DMS114 treated with DMSO at 0.1 percent for 48 hours (cell line): ENCODE results near the gene ANK2.

Source experiments
- DNase-seq: peaks from one replicate; lab custom pipeline; 2025; ENCODE audit not compliant: unreplicated experiment; lab: John Stamatoyannopoulos, UW

The ANK2 gene

DNA sequence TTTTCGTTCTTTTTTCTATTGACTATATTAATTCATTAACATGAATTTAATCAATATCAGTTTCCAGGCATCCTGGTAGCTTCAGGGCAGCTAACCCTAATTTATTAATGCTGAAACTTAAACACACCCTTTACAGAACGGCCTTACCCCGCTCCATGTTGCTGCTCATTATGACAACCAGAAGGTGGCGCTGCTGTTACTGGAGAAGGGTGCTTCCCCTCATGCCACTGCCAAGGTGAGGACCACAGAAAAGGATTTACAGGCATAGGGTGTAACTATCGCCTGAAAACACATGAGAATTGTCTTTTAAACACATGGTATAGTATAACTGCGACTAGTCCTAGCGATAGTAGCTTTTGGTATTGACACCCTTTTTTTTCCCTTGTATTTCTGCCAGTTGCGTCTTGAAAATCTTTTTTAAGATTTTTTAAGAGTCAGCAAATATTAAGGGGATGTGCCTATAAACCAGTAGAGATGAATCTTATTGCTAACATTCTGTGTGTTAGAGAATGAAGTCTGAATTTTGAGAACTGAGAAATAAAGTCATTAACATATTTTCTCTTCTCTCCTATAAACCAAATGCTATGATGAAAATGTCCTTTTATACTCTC lies 229.0 kb downstream of the ANK2 start:
- DNase-seq = no peak

DNA sequence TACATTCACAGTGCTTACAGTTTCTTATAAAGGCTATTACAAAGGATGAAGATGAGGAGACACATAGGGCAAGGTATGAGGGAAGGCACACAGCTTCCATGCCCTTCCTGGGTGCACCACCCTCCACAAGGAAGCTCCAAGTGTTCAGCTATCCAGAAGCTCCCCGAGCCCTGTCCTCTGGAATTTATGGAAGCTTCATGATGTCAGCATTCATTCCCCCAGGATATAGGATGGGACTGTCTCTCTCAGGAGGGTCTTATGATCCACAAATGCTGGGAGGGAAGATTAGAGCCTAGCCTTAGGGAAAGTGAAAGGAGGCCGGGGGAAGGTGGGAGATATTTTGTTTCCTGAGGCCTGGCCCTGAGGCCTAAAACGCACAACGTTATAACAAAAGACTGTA lies 236.0 kb downstream of the ANK2 start:
- no peak for DNase-seq

DNA sequence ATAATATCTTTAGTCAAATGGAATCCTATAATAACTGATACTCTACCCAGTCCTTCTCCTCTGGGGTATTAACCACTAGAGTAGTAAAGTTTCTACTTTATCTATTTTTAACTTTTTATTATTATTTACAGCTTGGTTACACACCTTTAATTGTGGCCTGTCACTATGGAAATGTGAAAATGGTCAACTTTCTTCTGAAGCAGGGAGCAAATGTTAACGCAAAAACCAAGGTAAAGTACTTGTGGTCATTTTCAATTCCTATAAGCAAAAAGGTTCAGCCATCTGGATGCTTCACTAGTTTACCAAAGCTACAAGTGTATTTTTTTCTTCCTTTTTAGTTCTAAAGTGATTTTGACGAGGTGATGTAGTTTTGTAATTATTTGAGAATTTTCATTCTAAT lies 238.8 kb downstream of the ANK2 start:
- no peak for DNase-seq

DNA sequence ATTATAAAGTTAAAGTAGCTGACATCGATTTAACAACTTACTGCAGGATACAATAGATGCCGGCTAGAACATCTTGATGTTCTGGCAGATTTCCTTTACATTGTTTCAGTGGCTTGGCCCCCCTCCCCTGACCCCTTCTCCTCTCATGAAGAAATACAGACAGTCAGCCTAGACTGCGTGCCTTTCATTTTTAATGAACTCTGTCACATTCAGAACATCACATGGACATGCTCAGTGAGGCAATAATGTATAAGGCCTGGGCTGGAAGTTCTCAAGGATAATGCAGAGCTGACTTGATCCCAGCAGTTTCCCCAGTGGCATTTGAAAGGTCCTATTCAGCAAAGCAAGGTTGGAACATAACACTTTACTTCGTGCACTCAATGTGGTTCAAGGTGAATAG lies 239.2 kb downstream of the ANK2 start:
- no peak for DNase-seq

DNA sequence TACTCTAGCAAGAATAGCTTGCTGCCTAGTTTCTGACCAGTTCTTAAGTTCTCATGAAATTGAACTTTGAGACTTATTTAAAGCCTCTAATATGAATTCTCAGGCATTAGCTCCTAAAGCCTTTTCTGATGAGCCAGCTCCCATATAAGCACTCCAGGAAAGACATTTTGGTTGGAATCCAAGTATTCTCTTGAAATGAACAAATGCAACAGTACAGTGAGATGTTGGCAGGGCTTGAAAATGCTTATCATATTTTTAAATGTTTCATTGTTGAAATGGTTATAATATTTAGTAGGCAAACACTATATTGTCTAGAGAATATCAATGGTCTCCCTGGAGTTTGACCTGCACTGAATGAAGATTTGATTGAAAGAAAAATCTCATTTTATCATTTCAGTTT lies 240.3 kb downstream of the ANK2 start:
- DNase-seq = no peak

DNA sequence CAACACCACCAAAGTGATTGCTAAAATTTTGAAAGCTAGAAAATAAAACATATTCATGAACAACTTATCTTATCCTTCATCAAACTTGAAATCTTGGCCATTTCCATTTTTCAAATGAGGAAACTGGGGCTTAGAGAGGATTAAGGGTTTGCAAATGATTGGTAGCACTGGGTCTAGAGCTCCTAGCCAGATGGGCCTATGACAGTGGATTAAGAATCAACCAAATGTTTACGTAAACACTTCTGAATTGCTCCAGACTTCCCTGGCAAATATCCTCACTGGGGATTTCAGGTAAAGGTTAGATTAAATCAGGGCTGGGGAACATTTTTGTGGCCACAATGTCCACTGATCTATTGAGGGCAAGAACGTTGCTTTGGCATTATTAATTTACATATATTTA lies 241.2 kb downstream of the ANK2 start:
- no peak for DNase-seq

DNA sequence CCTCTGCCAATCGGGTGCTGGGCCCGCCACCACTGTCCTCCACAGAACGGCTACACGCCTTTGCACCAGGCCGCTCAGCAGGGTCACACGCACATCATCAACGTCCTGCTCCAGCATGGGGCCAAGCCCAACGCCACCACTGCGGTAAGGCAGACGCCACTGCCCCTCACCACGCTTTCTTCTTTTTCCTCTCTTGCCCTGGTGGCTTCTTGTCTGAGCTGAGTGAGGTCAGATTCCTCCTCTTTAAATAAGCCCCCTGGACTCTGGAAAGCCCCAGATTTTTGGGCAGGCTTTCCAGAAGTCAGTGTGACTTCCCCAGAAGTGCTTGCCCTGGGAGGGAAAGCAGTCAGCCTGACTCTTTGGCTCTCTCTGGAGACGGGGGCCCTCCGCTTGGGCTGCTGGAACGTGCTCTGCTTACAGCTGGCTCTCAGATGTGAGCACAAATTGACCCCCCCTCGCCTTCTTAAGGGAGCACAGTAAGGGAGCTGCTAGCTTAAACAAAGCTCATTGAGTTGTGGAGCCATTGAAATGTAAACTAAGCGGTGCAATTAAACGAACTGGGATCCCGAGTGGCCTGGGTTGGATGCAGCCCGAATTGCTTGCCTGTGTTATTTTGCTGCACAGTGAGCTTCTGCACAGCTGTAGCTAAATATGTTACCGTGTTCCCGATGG lies 243.1 kb downstream of the ANK2 start:
- DNase-seq = no peak

DNA sequence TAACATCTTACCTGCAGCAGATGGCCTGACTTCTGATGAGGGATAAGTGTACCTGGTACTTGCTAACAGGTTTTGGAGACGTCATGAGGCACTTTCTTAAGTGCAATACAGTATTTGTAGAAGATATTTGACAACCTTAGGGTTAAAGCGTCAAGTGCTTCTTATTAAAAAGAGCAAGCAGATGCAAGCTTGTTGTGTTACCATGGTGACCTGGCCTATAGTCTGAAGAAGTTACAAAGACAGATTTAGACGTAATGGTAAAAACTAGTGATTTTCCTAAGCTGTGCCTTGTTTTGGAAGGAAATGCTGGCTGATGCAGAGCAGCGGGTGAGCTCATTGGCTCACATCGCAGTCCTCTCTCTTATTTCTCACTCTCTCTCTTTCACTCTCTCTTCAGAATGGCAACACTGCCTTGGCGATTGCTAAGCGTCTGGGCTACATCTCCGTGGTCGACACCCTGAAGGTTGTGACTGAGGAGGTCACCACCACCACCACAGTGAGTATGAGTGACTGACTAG lies 243.6 kb downstream of the ANK2 start:
- no peak for DNase-seq

DNA sequence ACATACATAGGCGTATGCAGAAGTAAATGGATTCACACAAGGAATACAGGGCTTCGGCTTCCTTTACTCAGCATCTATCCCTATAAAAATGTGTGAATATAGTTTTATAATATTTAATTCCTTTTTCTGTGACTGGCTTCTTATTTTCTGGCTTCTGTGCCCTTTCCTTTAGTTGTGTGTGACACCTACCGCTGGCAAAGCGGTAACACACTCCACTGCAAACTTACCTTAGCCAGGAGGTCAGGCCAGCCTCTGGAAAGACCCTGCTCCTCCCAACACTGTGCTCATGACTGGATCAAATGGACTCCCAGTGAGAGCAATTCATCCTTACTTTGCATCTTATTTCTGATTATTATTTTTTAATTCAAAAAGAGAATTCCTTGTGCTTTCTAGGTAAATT lies 244.2 kb downstream of the ANK2 start:
- no peak for DNase-seq

DNA sequence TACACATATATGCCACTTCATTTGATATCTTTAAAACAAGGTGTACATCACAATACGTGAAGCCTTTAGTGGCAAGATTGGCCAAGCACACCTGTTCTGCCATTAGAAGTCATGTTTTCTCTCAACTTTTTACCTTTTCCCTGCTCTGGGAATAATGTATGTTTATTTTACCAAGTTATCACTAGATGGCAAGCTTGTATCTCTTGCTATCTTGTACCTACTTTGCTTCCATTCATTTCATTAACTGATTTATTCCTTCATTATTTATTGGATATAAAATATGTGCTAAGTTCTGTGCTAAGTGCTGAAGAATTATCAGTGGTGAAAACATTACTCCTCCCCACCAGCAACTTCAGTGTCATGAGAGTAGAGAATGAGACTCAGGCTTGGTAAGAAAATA lies 245.5 kb downstream of the ANK2 start:
- no peak for DNase-seq

DNA sequence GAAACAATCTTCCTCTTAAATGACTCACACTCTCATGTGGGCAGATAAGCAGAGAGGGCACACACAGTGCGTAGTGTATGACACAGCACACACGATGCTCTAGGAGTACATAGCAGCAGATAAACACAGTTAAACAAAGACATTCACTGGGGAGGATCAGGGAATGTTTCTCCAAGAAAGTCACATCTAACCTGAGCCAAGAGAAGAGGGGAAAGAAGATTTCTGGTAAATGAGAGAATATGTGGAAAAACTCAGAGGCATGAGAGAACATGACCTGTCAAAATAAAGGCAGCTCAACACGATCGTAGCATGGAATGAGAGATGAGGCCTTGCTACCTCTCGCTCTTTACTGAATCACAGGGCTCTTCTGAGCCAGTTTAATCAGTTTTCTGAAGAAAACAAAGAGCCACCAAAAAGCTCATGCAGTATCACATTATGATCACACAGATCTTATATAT lies 251.0 kb downstream of the ANK2 start:
- no peak for DNase-seq

DNA sequence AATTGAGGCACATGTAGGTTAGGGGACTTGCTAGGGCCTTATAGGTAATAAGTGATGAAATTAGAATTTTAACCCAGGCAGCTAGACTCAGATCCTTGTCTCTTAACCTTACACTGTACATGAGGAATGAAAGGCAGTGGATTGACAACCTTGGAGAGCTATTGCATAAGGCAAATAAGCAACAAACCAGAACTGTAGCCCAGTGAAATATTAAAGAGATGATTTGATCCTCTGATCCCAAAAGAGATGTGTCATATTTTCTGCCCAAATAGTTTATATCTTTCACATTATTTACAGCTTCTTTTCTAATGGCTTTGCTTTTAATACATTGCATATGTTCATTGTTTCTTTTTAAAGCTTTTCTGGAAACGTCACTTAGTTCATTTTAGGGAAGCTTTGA lies 252.6 kb downstream of the ANK2 start:
- DNase-seq = no peak

DNA sequence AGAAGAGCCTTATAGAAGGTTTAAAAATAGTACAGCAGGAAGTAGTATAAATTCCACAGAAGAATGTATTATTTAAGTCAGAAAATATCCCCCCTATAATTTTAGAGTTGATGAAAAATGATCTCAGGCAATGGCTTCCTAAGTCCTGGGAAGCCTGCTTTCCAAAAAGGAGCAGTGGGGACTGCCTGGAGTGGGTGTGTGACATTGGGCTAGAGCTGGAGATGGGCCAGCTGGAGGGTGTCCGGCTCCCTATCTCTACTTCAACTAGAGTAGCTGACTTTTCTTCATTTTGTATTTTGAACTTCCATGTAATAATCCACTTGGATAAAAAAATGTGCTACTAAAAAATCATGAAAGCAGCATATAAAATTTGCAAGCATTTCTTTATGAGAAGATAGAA lies 253.9 kb downstream of the ANK2 start:
- no peak for DNase-seq

DNA sequence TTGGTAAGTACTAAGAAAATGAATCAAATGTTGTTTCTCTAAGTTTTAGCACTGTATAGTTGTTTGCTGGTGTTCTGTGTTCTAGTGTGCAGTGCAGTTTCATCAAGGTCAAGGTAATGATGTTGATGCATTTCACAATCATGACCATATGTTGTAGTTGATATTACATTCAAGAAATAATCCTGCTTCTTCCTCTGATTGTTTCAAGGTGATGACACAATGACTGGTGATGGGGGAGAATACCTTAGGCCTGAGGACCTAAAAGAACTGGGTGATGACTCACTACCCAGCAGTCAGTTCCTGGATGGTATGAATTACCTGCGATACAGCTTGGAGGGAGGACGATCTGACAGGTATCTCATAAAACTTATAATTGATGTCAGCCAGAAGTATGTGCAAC lies 261.6 kb downstream of the ANK2 start:
- no peak for DNase-seq

DNA sequence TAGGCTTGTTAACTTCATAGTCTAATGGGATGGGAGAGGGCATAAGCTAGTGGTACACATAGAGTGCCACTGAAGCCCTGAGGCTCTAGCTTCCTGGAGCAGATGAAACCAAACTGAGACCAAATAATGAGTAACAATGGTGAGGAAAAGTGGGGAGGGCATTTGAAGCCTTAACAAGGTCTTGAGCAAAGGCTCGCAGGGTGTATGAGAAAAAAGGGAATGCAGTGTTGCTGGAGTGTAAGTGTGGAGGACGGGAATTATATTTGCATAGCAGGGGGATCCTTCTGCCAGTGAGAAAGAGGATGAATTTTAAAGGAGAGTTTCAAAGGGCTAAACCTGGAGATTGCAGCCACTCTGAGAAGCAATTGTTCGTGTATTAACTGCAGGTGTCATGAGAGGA lies 263.1 kb downstream of the ANK2 start:
- DNase-seq = no peak

DNA sequence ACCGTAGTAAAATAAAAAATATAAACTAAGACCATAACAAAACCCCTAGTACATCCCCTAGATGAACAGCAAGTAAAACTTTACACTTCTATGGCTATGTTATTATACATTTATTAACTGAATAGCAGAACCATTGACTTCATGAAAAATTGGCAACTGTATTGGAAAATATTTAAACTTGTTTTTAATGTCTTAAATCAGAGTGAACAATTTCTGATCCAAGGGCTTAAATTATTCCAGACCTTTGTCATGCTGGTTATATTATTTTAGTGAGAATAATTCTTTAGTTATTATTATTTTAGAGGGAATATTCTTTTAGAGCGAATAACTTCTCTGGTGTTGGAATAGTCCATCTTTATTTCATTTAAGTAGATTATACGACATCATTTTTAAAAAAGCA lies 265.0 kb downstream of the ANK2 start:
- DNase-seq = no peak

DNA sequence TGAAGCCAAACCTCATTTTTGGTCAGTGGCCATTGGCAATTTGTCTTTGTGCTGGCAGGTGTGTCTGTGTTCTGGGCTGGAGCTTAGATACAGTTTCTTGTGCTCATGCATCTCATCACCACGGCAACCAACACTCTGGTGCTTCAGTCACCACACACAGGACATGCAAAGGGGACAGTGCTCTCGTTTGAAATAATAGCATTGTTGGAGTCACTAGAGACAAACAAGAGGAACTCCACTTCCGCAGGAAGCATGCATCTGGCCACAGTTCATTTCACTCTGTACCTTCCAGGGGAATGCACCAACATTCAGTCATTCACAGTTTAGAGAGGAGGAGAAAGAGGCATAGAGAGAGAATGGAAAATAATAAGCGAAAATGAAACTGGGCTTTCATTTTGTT lies 267.4 kb downstream of the ANK2 start:
- DNase-seq = no peak

DNA sequence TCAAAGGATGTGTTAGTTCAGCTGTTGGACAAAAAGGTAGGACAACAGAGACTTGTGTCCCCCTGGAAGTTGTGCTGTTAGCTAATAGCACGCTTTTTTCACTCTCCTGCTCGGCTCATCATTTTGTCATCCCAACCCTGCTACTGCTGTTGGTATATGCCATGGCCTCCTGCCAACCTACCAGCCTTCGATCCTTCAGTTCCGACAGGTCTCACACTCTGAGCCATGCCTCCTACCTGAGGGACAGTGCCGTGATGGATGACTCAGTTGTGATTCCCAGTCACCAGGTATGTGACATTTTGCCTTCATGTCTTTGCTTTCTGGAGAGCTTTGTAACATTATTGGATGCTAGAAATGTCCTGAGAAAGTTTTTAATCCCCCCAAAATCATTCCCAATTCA lies 268.1 kb downstream of the ANK2 start:
- DNase-seq = no peak

DNA sequence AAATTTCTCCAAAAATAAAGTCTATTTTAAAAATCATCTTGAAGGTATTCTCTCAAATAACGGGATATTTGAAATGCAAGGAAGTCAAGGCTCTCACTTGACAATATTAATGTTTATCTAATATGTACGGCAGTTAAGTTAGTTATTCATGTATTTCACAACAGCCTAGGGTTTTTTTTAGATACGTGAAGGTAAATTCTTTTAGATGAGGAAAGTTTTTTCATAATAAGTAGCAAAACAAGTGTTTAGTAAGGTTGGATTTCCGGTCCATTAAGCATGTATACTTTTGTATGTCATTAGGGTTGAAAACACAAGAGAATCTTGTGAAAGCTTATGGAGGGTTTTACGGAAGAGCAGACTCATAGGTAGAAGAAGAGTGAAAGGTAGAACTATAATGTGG lies 273.3 kb downstream of the ANK2 start:
- no peak for DNase-seq

DNA sequence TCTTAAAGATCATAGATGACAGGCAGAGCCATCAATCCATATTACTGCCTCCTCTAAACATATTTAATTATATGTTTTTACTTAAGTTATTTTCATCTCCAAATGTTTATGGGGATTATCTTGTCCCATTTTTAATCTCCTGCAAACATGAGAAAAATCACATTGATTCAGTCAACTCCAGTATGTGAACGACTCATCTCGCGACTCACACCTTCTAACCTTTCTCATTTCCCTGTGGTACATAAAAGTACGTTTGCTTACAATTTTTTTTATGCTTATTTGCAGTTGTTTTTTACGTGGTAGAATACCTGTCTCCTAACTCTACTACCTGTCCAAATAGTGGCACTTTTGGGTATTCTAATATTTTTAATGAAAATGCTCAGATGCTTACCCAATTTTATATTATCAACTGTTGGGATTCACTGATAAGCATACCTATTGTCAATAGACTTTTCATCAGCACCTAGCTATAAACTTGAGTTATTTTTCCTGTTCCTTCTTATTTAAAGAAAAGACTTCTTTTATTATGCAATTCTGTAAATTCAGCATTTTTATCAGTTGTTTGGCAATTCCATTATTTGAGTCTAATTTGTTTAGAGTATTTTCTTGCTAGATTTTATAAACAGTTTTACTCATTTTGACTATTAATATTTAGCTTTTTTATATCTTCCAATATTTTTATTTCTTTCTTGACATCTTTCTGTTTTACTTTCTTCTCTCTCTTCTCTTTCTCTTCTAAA lies 276.6 kb downstream of the ANK2 start:
- no peak for DNase-seq

DNA sequence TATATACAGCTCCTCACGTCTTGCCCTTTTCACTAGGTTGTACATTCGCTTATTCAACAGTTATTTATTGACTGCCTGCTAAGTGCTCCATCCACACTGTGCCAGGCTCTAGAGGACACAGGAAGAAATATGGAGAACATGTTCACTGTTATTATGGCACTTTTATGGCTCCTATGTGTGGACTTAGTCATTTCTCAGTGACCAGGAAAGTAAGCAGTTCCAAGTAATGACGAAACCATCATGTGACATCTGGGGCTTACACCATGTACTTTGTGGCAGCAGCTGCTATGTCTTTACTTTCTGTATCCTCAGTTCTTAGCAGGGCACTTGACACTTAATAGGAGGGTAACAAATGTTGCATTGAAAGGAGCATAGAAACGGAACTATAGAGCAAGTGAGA lies 278.0 kb downstream of the ANK2 start:
- no peak for DNase-seq

DNA sequence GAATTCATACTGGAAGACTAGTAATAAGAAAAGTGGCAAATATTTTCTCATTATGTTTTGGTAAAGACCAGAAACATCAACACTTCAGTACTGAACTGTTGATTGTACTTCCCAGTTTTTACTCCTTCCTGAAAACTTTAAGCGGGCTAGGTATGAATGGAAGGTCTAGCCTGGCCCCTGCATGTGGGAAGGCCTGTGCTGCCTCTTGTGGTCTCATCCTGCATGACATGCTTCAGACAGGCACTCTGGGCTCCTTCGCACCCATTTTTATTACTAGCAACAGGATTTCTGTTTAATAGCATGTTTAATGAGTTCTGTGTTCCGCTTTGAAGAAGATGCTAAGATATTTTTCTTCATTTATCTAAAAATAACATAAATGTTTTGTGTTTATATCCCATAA lies 279.1 kb downstream of the ANK2 start:
- DNase-seq = no peak
